DOHH2 (cell line): ENCODE measurements around the gene C1QTNF5.

ENCODE experiments used
- H3F3A ChIP-seq: fragments of 200-600 bp; sonication (generic), shearing (Covaris generic); 2 replicates; pipeline ENCODE4 v1.6.0; 2016; ENCODE audit warnings: antibody characterized with exemption, mild to moderate bottlenecking; ENCODE audit not compliant: control insufficient read depth, insufficient read depth
- H3K27ac ChIP-seq: fragments of 200-600 bp; sonication (generic); 2 replicates; pipeline ENCODE4 v1.5.1; 2014; ENCODE audit warnings: low read depth, mild to moderate bottlenecking, low read length, moderate library complexity
- H3K27me3 ChIP-seq: fragments of 200-600 bp; sonication (generic); 2 replicates; pipeline ENCODE4 v1.6.1; 2014; ENCODE audit warnings: mild to moderate bottlenecking, low read length, mixed read lengths; ENCODE audit not compliant: control insufficient read depth
- H3K36me3 ChIP-seq: fragments of 200-600 bp; sonication (generic); 2 replicates; pipeline ENCODE4 v1.6.1; 2014; ENCODE audit warnings: mild to moderate bottlenecking, low read length, moderate library complexity, mixed read lengths; ENCODE audit not compliant: control insufficient read depth
- H3K4me1 ChIP-seq: fragments of 200-600 bp; sonication (generic); 2 replicates; pipeline ENCODE4 v1.6.1; 2014; ENCODE audit warnings: mild to moderate bottlenecking, low read length, mixed read lengths; ENCODE audit not compliant: control insufficient read depth
- H3K4me2 ChIP-seq: fragments of 200-600 bp; sonication (generic); 2 replicates; pipeline ENCODE4 v1.6.0; 2014; ENCODE audit warnings: mild to moderate bottlenecking, low read length, moderate library complexity
- H3K4me3 ChIP-seq: fragments of 200-600 bp; sonication (generic); 2 replicates; pipeline ENCODE4 v1.5.1; 2014; ENCODE audit warnings: mild to moderate bottlenecking, low read length, mixed read lengths
- H3K79me2 ChIP-seq: fragments of 200-600 bp; sonication (generic); 2 replicates; pipeline ENCODE4 v1.6.1; 2014; ENCODE audit warnings: mild to moderate bottlenecking, low read length, mixed read lengths; ENCODE audit not compliant: control insufficient read depth
- H3K9me2 ChIP-seq: fragments of 200-600 bp; sonication (generic); replicated peaks from 2 replicates; pipeline ENCODE4 v1.6.1; 2014; ENCODE audit warnings: mild to moderate bottlenecking, low read length, mixed read lengths; ENCODE audit not compliant: control insufficient read depth
- H3K9me3 ChIP-seq: fragments of 200-600 bp; sonication (generic); 2 replicates; pipeline ENCODE4 v1.6.1; 2014; ENCODE audit warnings: antibody characterized with exemption, low read length, mixed read lengths; ENCODE audit not compliant: control insufficient read depth, insufficient read depth
- H4K20me1 ChIP-seq: fragments of 200-600 bp; sonication (generic); 2 replicates; pipeline ENCODE4 v1.6.0; 2014; ENCODE audit warnings: low read depth, mild to moderate bottlenecking, antibody characterized with exemption, low read length, moderate library complexity; ENCODE audit not compliant: control insufficient read depth, insufficient read depth
- EZH2phosphoT487 ChIP-seq: fragments of 200-600 bp; sonication (generic); IDR thresholded peaks from 2 replicates; pipeline ENCODE4 v1.6.1; 2017; ENCODE audit warnings: borderline replicate concordance, mild to moderate bottlenecking, antibody characterized with exemption, low read length, moderate library complexity, mixed read lengths
- TF ChIP-seq, protein P1 (sequence below): fragments of 200-600 bp; sonication (generic); IDR thresholded peaks from one replicate; pipeline ENCODE4 v1.5.1; 2014; ENCODE audit warnings: antibody characterized with exemption, mild to moderate bottlenecking, low read depth, low read length; ENCODE audit not compliant: poor library complexity, severe bottlenecking

Gene C1QTNF5

DNA sequence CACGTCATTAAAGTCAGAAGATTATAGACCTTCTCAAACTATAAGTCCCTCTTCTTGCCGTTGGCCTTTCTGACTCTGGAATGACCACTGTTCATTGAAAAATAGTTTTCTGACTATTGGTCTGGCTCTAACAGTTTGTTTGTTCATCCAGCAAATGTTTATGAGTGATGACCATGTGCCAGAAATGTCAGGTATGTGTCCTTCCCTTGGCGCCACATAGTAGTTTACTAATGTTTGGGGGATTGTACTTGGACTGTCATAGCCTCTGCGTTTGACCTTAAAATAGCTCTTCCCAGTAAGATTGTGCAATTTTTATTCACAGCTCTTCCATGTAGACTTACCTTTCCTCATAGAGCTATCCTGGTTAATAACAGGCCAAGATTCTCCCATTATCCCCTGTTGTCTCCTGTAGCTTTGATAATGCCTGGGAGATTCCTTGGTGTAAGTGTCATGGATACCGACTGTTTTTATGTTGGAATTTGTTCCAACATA is 37.4 kb downstream of the C1QTNF5 start:
- no peaks in the 10 kb centered on the region for H3K9me3 ChIP-seq
- H3K4me3 ChIP-seq = no peak overlapping the region
- H3K27ac ChIP-seq = no peak overlapping the region
- peaks cover 65% of the 10 kb centered on the region for H3K36me3 ChIP-seq
- H3K79me2 ChIP-seq = no peaks in the 10 kb centered on the region
- no peak overlapping the region for H3K4me2 ChIP-seq
- no peaks in the 10 kb centered on the region for H3K9me2 ChIP-seq
- TF ChIP-seq EZH2phosphoT487 = no peak
- TF ChIP-seq, protein P1, sequence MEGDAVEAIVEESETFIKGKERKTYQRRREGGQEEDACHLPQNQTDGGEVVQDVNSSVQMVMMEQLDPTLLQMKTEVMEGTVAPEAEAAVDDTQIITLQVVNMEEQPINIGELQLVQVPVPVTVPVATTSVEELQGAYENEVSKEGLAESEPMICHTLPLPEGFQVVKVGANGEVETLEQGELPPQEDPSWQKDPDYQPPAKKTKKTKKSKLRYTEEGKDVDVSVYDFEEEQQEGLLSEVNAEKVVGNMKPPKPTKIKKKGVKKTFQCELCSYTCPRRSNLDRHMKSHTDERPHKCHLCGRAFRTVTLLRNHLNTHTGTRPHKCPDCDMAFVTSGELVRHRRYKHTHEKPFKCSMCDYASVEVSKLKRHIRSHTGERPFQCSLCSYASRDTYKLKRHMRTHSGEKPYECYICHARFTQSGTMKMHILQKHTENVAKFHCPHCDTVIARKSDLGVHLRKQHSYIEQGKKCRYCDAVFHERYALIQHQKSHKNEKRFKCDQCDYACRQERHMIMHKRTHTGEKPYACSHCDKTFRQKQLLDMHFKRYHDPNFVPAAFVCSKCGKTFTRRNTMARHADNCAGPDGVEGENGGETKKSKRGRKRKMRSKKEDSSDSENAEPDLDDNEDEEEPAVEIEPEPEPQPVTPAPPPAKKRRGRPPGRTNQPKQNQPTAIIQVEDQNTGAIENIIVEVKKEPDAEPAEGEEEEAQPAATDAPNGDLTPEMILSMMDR = no peak
- peaks cover 6% of the 10 kb centered on the region; the same call in 1 of the 2 replicates for H3F3A ChIP-seq
- no peaks in the 10 kb centered on the region for H4K20me1 ChIP-seq
- H3K4me1 ChIP-seq = no peaks in the 10 kb centered on the region
- no peaks in the 10 kb centered on the region for H3K27me3 ChIP-seq

DNA sequence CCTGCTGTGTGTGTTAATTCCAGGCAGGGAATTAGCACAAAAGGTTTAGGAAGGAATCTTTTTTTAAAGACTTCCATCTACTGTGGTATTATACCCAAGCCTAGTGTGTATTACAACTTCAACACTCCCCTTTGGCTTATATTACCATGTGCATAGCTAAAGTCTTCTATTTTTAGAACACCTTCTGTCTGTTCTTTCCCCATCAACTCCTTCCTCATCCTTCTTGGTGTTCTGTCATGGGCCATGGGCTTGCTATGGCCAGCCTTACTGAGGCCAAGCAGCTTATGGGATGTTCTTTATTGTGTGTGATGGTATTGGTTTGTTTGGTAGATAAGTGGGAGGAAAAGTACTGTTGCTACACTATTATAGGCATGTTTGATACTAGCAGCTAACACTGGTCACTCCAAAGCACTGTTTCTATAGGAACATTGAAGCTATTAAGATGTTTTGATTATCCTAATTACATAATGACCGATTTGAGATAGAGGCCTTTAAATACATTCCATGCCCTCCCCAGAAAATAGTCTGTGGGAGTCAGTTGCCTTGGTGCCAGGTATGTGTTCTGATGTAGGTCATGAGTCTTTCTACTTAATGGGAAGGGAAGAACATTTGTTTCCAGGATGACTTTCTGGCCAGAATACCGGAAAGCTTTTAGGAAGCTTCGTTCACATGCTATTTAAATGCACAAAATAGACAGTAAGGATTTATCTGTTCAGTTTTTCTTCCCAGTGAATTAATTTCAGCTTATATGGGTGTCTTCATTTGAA is 40.3 kb downstream of the C1QTNF5 start:
- Histone ChIP-seq H3K27ac (no peak overlapping the region), H3K4me3 (no peak overlapping the region), H3F3A (0 out of 2 replicates have a peak, but pooled peaks cover 3% of the 10 kb centered on the region), H3K27me3 (no peaks in the 10 kb centered on the region), H3K4me2 (no peak overlapping the region), H3K9me3 (no peaks in the 10 kb centered on the region), H3K79me2 (no peaks in the 10 kb centered on the region), H3K9me2 (no peaks in the 10 kb centered on the region), H4K20me1 (no peaks in the 10 kb centered on the region), H3K36me3 (peaks cover 77% of the 10 kb centered on the region), H3K4me1 (no peaks in the 10 kb centered on the region)
- TF ChIP-seq, protein P1 = no peak
- TF ChIP-seq EZH2phosphoT487 = no peak

DNA sequence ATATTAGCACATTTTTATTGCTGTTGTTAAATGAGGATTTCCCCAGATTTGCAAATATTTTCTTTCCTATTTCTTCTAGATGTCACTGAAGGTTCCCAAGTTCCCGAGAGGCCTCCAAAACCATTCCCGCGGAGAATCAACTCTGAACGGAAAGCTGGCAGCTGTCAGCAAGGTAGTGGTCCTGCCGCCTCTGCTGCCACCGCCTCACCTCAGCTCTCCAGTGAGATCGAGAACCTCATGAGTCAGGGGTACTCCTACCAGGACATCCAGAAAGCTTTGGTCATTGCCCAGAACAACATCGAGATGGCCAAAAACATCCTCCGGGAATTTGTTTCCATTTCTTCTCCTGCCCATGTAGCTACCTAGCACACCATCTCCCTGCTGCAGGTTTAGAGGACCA is 41.3 kb downstream of the C1QTNF5 start:
- H3F3A ChIP-seq = 0 out of 2 replicates have a peak, but pooled peaks cover 3% of the 10 kb centered on the region
- H3K36me3 ChIP-seq = peaks cover 77% of the 10 kb centered on the region
- H3K27me3 ChIP-seq = no peaks in the 10 kb centered on the region
- no peak for TF ChIP-seq EZH2phosphoT487
- TF ChIP-seq, protein P1 = no peak
- no peaks in the 10 kb centered on the region for H4K20me1 ChIP-seq
- no peak overlapping the region for H3K4me2 ChIP-seq
- no peaks in the 10 kb centered on the region for H3K4me1 ChIP-seq
- H3K9me3 ChIP-seq = no peaks in the 10 kb centered on the region
- H3K4me3 ChIP-seq = no peak overlapping the region
- no peak overlapping the region for H3K27ac ChIP-seq
- no peaks in the 10 kb centered on the region for H3K79me2 ChIP-seq
- no peaks in the 10 kb centered on the region for H3K9me2 ChIP-seq
